Measurements from ENCODE around the gene ARHGDIB.

The ARHGDIB gene

DNA sequence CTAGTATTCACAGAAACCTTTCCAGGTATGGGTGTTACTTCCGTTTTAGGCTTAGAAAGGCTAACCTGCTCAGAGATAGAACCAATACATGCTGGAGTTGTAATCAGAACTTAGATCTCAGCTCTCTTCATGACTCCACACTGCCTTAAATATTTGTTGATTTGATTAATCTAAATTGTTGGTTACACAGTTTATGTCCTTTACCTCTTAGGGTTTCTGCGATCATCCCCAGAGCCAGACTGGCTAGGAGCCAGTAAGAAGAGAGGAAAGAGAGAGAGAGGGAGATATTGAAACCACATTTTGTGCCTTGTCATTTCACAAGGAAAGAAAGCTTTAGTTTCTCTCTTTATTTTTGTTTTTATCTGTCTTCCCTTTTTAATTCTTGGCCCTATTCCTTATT, 58.9 kb downstream of the ARHGDIB start:
- Histone ChIP-seq H3K4me1 (ENCODE audit: control insufficient read depth in 1 of 2, insufficient read depth in 1 of 2, low read depth in 1 of 2, low read length in 1 of 2) (no peaks in the 10 kb centered on the region), H3K9me3 (no peaks in the 10 kb centered on the region), H3K36me3 (no peaks in the 10 kb centered on the region), H3K4me3 (ENCODE audit: low read depth in 1 of 2, low read length in 1 of 2) (no peak overlapping the region), H3K27ac (no peak overlapping the region), H3K27me3 (no peaks in the 10 kb centered on the region)
- TF ChIP-seq, protein P1, sequence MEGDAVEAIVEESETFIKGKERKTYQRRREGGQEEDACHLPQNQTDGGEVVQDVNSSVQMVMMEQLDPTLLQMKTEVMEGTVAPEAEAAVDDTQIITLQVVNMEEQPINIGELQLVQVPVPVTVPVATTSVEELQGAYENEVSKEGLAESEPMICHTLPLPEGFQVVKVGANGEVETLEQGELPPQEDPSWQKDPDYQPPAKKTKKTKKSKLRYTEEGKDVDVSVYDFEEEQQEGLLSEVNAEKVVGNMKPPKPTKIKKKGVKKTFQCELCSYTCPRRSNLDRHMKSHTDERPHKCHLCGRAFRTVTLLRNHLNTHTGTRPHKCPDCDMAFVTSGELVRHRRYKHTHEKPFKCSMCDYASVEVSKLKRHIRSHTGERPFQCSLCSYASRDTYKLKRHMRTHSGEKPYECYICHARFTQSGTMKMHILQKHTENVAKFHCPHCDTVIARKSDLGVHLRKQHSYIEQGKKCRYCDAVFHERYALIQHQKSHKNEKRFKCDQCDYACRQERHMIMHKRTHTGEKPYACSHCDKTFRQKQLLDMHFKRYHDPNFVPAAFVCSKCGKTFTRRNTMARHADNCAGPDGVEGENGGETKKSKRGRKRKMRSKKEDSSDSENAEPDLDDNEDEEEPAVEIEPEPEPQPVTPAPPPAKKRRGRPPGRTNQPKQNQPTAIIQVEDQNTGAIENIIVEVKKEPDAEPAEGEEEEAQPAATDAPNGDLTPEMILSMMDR (IDR thresholded peaks at IDR 0.05), result no peak

- no peaks in the 10 kb centered on the region for H3K36me3 ChIP-seq
- H3K9me3 ChIP-seq, result no peaks in the 10 kb centered on the region
- no peak overlapping the region for H3K4me3 ChIP-seq (ENCODE audit: low read depth in 1 of 2, low read length in 1 of 2)
- no peaks in the 10 kb centered on the region for H3K4me1 ChIP-seq (ENCODE audit: control insufficient read depth in 1 of 2, insufficient read depth in 1 of 2, low read depth in 1 of 2, low read length in 1 of 2)
- TF ChIP-seq, protein P1 (IDR thresholded peaks at IDR 0.05), result no peak
- no peaks in the 10 kb centered on the region for H3K27me3 ChIP-seq
- no peak overlapping the region for H3K27ac ChIP-seq
Measured at GRCh38 chr12:14901228-14901562, 60.2 kb downstream of the ARHGDIB start.

DNA sequence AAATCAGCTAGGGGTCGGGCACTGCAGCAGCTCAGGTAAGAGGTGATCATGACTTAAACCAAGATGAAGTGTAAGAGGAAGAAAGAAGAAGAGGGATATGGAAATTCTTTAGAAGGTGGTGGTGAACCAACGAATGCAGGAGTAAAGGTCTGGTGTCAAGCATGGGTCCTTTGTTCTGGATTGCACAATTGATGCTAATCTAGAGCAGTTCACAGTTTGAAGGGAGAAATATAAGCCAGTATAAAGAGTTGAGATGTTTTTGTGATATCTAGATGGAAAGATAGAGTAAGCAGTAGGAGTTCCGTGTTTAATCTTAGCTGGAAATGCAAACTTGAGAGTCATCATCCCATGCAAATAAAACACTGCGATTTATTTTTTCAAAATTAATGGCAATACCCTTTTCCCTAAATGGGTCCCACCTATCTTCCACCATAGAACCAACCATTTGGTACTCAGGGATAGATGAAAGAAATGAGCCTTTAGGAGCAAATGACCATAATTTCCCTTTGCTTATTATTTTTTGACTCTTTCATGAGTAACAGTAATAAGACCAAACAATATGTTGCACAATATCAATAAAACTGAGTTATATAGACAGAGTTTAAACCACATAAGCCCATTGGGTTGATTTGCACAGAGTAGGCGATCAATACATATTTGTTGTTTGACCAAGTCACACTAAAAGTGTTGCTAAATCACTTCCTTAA, 60.7 kb downstream of the ARHGDIB start:
- no peaks in the 10 kb centered on the region for H3K9me3 ChIP-seq
- no peak overlapping the region for H3K27ac ChIP-seq
- no peaks in the 10 kb centered on the region for H3K36me3 ChIP-seq
- H3K27me3 ChIP-seq, result no peaks in the 10 kb centered on the region
- H3K4me1 ChIP-seq (ENCODE audit: control insufficient read depth in 1 of 2, insufficient read depth in 1 of 2, low read depth in 1 of 2, low read length in 1 of 2), result no peaks in the 10 kb centered on the region
- H3K4me3 ChIP-seq (ENCODE audit: low read depth in 1 of 2, low read length in 1 of 2), result no peak overlapping the region
- TF ChIP-seq, protein P1 (IDR thresholded peaks at IDR 0.05), result no peak

GRCh38 chr12:14896521-14897169, 64.8 kb downstream of the ARHGDIB start:
- H3K9me3 ChIP-seq, result no peaks in the 10 kb centered on the region
- TF ChIP-seq, protein P1 (IDR thresholded peaks at IDR 0.05), result no peak
- no peaks in the 10 kb centered on the region for H3K27me3 ChIP-seq
- H3K27ac ChIP-seq, result no peak overlapping the region
- H3K4me1 ChIP-seq (ENCODE audit: control insufficient read depth in 1 of 2, insufficient read depth in 1 of 2, low read depth in 1 of 2, low read length in 1 of 2), result no peaks in the 10 kb centered on the region
- no peaks in the 10 kb centered on the region for H3K36me3 ChIP-seq
- no peak overlapping the region for H3K4me3 ChIP-seq (ENCODE audit: low read depth in 1 of 2, low read length in 1 of 2)

DNA sequence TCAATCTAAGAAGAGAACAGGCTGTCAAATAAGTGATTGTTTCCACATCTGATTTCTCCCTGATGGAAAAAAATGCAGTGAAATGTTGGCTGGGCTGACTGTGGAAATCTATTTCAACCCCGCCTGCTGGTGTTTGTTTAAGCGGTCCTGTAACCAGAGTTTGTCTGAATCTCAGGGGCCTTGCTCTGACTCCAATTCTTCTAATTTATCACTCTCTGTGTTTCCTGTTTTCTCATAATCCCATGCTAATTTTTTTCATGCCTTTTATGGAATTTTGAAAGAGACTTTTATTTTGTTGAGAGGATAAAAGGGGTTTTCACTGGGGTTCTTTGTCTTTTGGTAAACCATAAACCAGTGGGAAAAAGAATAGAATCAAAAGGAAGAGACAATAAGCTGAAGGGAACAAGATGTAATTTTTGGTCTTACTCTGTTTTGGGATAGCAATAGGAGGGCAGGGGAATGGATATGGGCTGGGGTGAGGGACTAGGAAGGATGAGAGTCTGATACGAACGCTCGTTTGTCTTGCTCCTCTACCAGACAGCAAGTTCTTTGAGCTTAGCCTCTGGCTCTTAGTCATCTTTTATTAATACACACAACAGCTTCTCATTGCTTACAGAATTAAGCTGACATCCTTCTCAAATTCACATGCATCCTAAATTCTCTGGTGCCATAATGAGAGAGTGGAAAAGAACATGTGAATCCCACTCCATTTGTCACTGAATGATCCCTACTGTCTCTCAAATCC, 67.7 kb downstream of the ARHGDIB start:
- H3K27ac ChIP-seq, result no peak overlapping the region

More for the DNA sequence above, 67.7 kb downstream of the ARHGDIB start:
- Histone ChIP-seq H3K36me3 (no peaks in the 10 kb centered on the region), H3K27me3 (peaks cover 23% of the 10 kb centered on the region), H3K9me3 (no peaks in the 10 kb centered on the region), H3K4me1 (ENCODE audit: control insufficient read depth in 1 of 2, insufficient read depth in 1 of 2, low read depth in 1 of 2, low read length in 1 of 2) (no peaks in the 10 kb centered on the region), H3K4me3 (ENCODE audit: low read depth in 1 of 2, low read length in 1 of 2) (no peak overlapping the region)
- TF ChIP-seq, protein P1 (IDR thresholded peaks at IDR 0.05), result no peak

Measured in neutrophil (primary cell).